ENCODE results near the gene GPC6. TPM values are rescaled to one million over a fixed set of nuclear protein-coding genes. Genes with fewer than 3 reads are reported as not detected.

Gene GPC6
- total and polyA plus RNA-seq, 2 donors (not counting 1 experiment from before 2014, with no cell fraction given), result not detected

DNA sequence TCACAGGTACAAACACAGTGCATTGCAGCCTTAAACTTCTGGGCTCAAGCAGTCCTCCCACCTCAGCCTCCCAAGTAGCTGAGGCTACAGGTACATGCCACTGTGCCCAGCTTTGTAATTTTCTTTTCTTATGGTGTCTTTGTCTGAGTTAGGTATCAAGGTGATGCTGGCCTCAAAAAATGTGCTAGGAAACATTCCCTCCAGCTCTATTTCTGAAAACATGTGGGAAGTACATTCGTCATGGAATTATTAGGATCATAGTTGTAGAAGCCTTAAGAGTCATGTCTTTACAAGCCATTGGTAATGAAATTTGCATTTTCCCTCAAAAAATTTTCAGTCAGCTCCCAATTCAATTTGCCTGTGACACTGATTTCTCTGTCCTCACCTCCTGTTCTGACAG, 1021.3 kb downstream of the GPC6 start:
- H3K79me2 ChIP-seq (ENCODE audit: control insufficient read depth, insufficient read depth, low read length), result no peaks in the 10 kb centered on the region
- WGBS (ENCODE audit: insufficient coverage), result no CpG with 5 or more reads among the region's 1 CpG
- peaks cover 0 to 5% (median 1%) of the 10 kb centered on the region in 3 donors for H3K9me3 ChIP-seq (ENCODE audit: control extremely low read depth in 1 of 3, control insufficient read depth in 2 of 3, insufficient read depth in 1 of 3, low read length in 2 of 3)
- POLR2A ChIA-PET, result no interaction called here
- H4K20me1 ChIP-seq (ENCODE audit: control insufficient read depth, insufficient read depth, low read length, poor library complexity, severe bottlenecking), result no peaks in the 10 kb centered on the region
- ATAC-seq (ENCODE audit: low read depth) (no peak), DNase-seq (no peak)
- H3K4me2 ChIP-seq (replicated peaks; ENCODE audit: low read depth, low read length, poor library complexity, severe bottlenecking), result no peak overlapping the region
- H3K4me3 ChIP-seq (ENCODE audit: control extremely low read depth in 1 of 5, extremely low read depth in 1 of 5, insufficient read depth in 1 of 5, low read depth in 2 of 5, low read length in 4 of 5), result no peak overlapping the region
- H3K4me3 Mint-ChIP-seq, result no peak overlapping the region
- H3K27ac Mint-ChIP-seq, result no peak overlapping the region
- H3K27ac ChIP-seq (ENCODE audit: low read length in 2 of 2), result no peak overlapping the region
- H2AFZ ChIP-seq (ENCODE audit: insufficient read depth, low read depth, low read length, poor library complexity, severe bottlenecking), result no peak overlapping the region
- no peak for TF ChIP-seq EZH2 (IDR thresholded peaks at IDR 0.05; ENCODE audit: borderline replicate concordance, insufficient read depth, low read depth, low read length, poor library complexity, severe bottlenecking)
- TF ChIP-seq, protein P1, sequence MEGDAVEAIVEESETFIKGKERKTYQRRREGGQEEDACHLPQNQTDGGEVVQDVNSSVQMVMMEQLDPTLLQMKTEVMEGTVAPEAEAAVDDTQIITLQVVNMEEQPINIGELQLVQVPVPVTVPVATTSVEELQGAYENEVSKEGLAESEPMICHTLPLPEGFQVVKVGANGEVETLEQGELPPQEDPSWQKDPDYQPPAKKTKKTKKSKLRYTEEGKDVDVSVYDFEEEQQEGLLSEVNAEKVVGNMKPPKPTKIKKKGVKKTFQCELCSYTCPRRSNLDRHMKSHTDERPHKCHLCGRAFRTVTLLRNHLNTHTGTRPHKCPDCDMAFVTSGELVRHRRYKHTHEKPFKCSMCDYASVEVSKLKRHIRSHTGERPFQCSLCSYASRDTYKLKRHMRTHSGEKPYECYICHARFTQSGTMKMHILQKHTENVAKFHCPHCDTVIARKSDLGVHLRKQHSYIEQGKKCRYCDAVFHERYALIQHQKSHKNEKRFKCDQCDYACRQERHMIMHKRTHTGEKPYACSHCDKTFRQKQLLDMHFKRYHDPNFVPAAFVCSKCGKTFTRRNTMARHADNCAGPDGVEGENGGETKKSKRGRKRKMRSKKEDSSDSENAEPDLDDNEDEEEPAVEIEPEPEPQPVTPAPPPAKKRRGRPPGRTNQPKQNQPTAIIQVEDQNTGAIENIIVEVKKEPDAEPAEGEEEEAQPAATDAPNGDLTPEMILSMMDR (IDR thresholded peaks at IDR 0.05), result no peak
- no peaks in the 10 kb centered on the region for H3K36me3 ChIP-seq (replicated peaks in 1 of 2; ENCODE audit: control extremely low read depth in 1 of 2, control insufficient read depth in 1 of 2, extremely low read depth in 1 of 2, insufficient read depth in 2 of 2, low read length in 1 of 2)
- H3K27me3 ChIP-seq (replicated peaks in 1 of 4; ENCODE audit: control extremely low read depth in 1 of 4, control insufficient read depth in 3 of 4, insufficient read depth in 4 of 4, low read length in 3 of 4), result no peaks in the 10 kb centered on the region
- no peaks in the 10 kb centered on the region for H3K27me3 Mint-ChIP-seq
- peaks cover 2% of the 10 kb centered on the region for H3K9me3 Mint-ChIP-seq (ENCODE audit: insufficient read depth)
- CTCF ChIA-PET, result no interaction called here
- no peak overlapping the region for H3K9ac ChIP-seq (ENCODE audit: low read length)
- H3K4me1 ChIP-seq (ENCODE audit: control insufficient read depth in 2 of 2, insufficient read depth in 2 of 2, low read length in 2 of 2), result no peaks in the 10 kb centered on the region
- H3K4me1 Mint-ChIP-seq, result no peaks in the 10 kb centered on the region
- intact Hi-C loops (cut with micrococcal nuclease), result no loop called here

DNA sequence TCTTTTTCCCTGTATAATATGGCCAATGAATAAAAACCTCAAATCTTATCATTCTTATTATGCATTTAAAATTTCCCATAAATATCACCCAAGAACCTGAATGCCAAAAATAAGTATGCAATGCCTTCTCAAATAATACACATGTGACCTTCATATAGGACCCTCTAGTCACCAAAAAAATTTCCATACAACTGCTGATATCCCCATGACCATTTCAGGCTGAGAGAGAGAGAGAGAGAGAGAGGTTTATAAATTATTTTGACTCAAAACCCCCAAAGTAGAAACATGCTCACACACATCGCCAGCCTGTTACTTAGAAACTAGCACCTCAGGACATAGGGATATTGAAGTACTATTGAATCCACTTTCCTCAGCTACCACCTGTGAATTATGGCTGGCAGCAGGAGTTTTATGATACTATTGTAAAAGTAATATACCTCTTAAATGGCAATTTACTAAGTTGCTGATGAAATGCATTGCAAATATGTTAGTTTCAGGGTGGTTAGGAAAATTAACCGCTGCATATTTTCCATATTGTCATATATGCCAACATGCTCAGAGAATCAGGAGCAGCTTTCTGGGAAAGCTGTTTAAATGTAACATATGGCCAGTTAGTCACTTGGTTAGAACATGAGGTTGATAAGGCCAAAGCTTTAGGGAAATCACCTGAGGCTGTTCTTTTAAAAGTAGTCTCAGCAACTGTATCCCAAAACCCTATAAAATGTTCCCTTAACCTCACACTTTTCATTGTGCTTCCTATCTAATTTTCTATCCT, 1022.0 kb downstream of the GPC6 start:
- WGBS (ENCODE audit: insufficient coverage), result no CpG with 5 or more reads among the region's 2 CpGs
- Mint-ChIP-seq H3K9me3 (ENCODE audit: insufficient read depth) (peaks cover 2% of the 10 kb centered on the region), H3K4me1 (no peaks in the 10 kb centered on the region), H3K4me3 (no peak overlapping the region), H3K27me3 (no peaks in the 10 kb centered on the region), H3K27ac (no peak overlapping the region)
- no peak overlapping the region for H3K4me3 ChIP-seq (ENCODE audit: control extremely low read depth in 1 of 5, extremely low read depth in 1 of 5, insufficient read depth in 1 of 5, low read depth in 2 of 5, low read length in 4 of 5)
- H3K4me2 ChIP-seq (replicated peaks; ENCODE audit: low read depth, low read length, poor library complexity, severe bottlenecking), result no peak overlapping the region
- ChIA-PET CTCF (no interaction called here), POLR2A (no interaction called here)
- H3K36me3 ChIP-seq (replicated peaks in 1 of 2; ENCODE audit: control extremely low read depth in 1 of 2, control insufficient read depth in 1 of 2, extremely low read depth in 1 of 2, insufficient read depth in 2 of 2, low read length in 1 of 2), result no peaks in the 10 kb centered on the region
- no peak for DNase-seq
- H3K27ac ChIP-seq (ENCODE audit: low read length in 2 of 2), result no peak overlapping the region
- no peaks in the 10 kb centered on the region for H3K27me3 ChIP-seq (replicated peaks in 1 of 4; ENCODE audit: control extremely low read depth in 1 of 4, control insufficient read depth in 3 of 4, insufficient read depth in 4 of 4, low read length in 3 of 4)
- H3K79me2 ChIP-seq (ENCODE audit: control insufficient read depth, insufficient read depth, low read length), result no peaks in the 10 kb centered on the region
- no peak for TF ChIP-seq EZH2 (IDR thresholded peaks at IDR 0.05; ENCODE audit: borderline replicate concordance, insufficient read depth, low read depth, low read length, poor library complexity, severe bottlenecking)
- no peak for ATAC-seq (ENCODE audit: low read depth)
- H4K20me1 ChIP-seq (ENCODE audit: control insufficient read depth, insufficient read depth, low read length, poor library complexity, severe bottlenecking), result no peaks in the 10 kb centered on the region
- H3K4me1 ChIP-seq (ENCODE audit: control insufficient read depth in 2 of 2, insufficient read depth in 2 of 2, low read length in 2 of 2), result no peaks in the 10 kb centered on the region
- H2AFZ ChIP-seq (ENCODE audit: insufficient read depth, low read depth, low read length, poor library complexity, severe bottlenecking), result no peak overlapping the region
- H3K9ac ChIP-seq (ENCODE audit: low read length), result no peak overlapping the region
- intact Hi-C loops (cut with micrococcal nuclease), result no loop called here
- peaks cover 0 to 5% (median 1%) of the 10 kb centered on the region in 3 donors for H3K9me3 ChIP-seq (ENCODE audit: control extremely low read depth in 1 of 3, control insufficient read depth in 2 of 3, insufficient read depth in 1 of 3, low read length in 2 of 3)

Measured in B cell (primary cell).